Lung (tissue), 12 donors: ENCODE results near the gene CERK. TPM values are rescaled to one million over a fixed set of nuclear protein-coding genes. Genes with fewer than 3 reads are reported as not detected.

Source experiments
- ATAC-seq: fragments of 200-7000 bp; cut with Tn5 transposase; one replicate; pipeline ENCODE4 v1.9.1; 2020; ENCODE audit warnings: moderate number of reproducible peaks; ENCODE audit not compliant: insufficient read depth, low FRiP score
- DNase-seq, 3 donors: peaks; one replicate each; pipeline ENCODE4 v3.0.0-alpha.2; 2013 to 2017
- H3K27ac ChIP-seq, 2 donors: one replicate each; pipeline ENCODE4 v1.5.1; 2013; ENCODE audit warnings: mild to moderate bottlenecking in 2 of 2, moderate library complexity in 2 of 2, control low read depth in 1 of 2, inconsistent platforms in 1 of 2, low read depth in 1 of 2, low read length in 1 of 2
- H3K27me3 ChIP-seq, 3 donors: one replicate each; pipeline ENCODE4 v1.5.1; 2013; ENCODE audit warnings: low read length in 2 of 3; ENCODE audit not compliant: control insufficient read depth in 3 of 3, insufficient read depth in 3 of 3
- H3K36me3 ChIP-seq, 4 donors: one replicate each; pipeline ENCODE4 v1.5.1; 2013; ENCODE audit warnings: low read length in 4 of 4, mild to moderate bottlenecking in 1 of 4, moderate library complexity in 1 of 4; ENCODE audit not compliant: control insufficient read depth in 4 of 4, insufficient read depth in 4 of 4
- H3K4me1 ChIP-seq, 5 donors: one replicate each; pipeline ENCODE4 v1.5.1; 2013; ENCODE audit warnings: low read length in 5 of 5, mild to moderate bottlenecking in 2 of 5, moderate library complexity in 1 of 5; ENCODE audit not compliant: control insufficient read depth in 5 of 5, insufficient read depth in 5 of 5
- H3K4me3 ChIP-seq: one replicate; pipeline ENCODE4 v1.5.1; 2013; ENCODE audit warnings: mild to moderate bottlenecking, control low read depth, moderate library complexity
- H3K9ac ChIP-seq, 2 donors: one replicate each; pipeline ENCODE4 v1.5.1; 2013; ENCODE audit warnings: low read length in 2 of 2, control low read depth in 1 of 2; ENCODE audit not compliant: insufficient read depth in 1 of 2
- H3K9me3 ChIP-seq, 4 donors: one replicate each; pipeline ENCODE4 v1.5.1; 2013; ENCODE audit warnings: low read length in 3 of 4, mild to moderate bottlenecking in 1 of 4, moderate library complexity in 1 of 4; ENCODE audit not compliant: control insufficient read depth in 4 of 4, insufficient read depth in 3 of 4
- WGBS, 2 donors: extraction: QIAGEN DNeasy Blood & Tissue Kit; methylation state at CpG; one replicate each; pipeline ENCODE4 v1.1.7; 2013; 5-methylcytosine and 5-hydroxymethylcytosine counted together
- polyA plus RNA-seq, 2 donors: library from polyadenylated mRNA; stranded (reverse); fragments of 200-250 nt; gene quantifications; one replicate each; pipeline ENCODE4 v1.2.1, GENCODE V29; 2013
- total RNA-seq, 2 donors: library from RNA; depleted of rRNA in 1 of 2; stranded (reverse); fragments of >200 nt in 1 of 2; gene quantifications; one replicate each; pipeline ENCODE4 v1.2.1, GENCODE V29; 2014 to 2021
- TF ChIP-seq, protein P1 (sequence below): IDR thresholded peaks from 2 replicates; pipeline ENCODE4 v1.5.1; 2012; ENCODE audit warnings: mild to moderate bottlenecking; ENCODE audit errors: control extremely low read depth, extremely low read depth
- donor health status: control.
- donor health status: control.
- donor health status: Bipolar disorder and iron deficiency.
- donor health status: healthy.
- donor health status: DM: yes; HTN: yes; CAD: no.

The CERK gene
- total and polyA plus RNA-seq, 4 donors, result 12.1 to 36.2 (median 31.7) TPM

DNA sequence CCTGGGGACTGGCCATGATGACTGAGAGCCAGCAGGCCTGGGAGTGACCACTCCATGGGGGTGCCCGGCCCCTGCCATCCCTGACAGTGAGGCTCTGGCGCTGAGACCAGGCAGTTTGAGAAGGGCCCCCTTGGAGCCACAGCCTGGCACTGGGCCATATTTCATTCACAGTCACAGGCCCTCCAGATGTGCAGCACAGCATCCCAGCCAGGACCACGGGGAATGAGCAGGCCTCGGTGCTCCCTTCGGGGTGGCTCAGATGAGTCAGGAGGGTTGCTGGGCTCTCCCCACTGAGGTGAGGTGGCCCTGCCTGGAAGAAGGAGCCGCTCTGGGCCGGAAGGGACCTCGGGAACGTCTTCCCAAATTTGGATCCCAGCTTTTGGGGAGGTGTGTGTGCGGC lies 64.8 kb downstream of the CERK start:
- Histone ChIP-seq H3K27me3 (no peaks in the 10 kb centered on the region), H3K36me3 (peaks cover 0 to 49% (median 4%) of the 10 kb centered on the region in 4 donors), H3K4me3 (no peak overlapping the region), H3K9me3 (peaks cover 0 to 1% (median 0%) of the 10 kb centered on the region in 4 donors), H3K9ac (no peak overlapping the region), H3K4me1 (no peaks in the 10 kb centered on the region), H3K27ac (no peak overlapping the region)
- TF ChIP-seq, protein P1, sequence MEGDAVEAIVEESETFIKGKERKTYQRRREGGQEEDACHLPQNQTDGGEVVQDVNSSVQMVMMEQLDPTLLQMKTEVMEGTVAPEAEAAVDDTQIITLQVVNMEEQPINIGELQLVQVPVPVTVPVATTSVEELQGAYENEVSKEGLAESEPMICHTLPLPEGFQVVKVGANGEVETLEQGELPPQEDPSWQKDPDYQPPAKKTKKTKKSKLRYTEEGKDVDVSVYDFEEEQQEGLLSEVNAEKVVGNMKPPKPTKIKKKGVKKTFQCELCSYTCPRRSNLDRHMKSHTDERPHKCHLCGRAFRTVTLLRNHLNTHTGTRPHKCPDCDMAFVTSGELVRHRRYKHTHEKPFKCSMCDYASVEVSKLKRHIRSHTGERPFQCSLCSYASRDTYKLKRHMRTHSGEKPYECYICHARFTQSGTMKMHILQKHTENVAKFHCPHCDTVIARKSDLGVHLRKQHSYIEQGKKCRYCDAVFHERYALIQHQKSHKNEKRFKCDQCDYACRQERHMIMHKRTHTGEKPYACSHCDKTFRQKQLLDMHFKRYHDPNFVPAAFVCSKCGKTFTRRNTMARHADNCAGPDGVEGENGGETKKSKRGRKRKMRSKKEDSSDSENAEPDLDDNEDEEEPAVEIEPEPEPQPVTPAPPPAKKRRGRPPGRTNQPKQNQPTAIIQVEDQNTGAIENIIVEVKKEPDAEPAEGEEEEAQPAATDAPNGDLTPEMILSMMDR, result no peak
- no peak for ATAC-seq
- DNase-seq, result no peak
- 75 to 79% methylated on average over 10 of the region's 10 CpGs for WGBS, 2 donors

GRCh38 chr22:46672731-46673130 lies 65.3 kb downstream of the CERK start:
- TF ChIP-seq, protein P1, result no peak
- H3K4me1 ChIP-seq, result no peaks in the 10 kb centered on the region
- no peak overlapping the region for H3K27ac ChIP-seq
- no peak for ATAC-seq
- H3K4me3 ChIP-seq, result no peak overlapping the region
- DNase-seq, result no peak
- 71 to 85% methylated on average over 18 of the region's 18 CpGs for WGBS, 2 donors
- H3K27me3 ChIP-seq, result no peaks in the 10 kb centered on the region
- H3K9me3 ChIP-seq, result peaks cover 0 to 1% (median 0%) of the 10 kb centered on the region in 4 donors
- H3K9ac ChIP-seq, result no peak overlapping the region
- H3K36me3 ChIP-seq, result peaks cover 2 to 52% (median 5%) of the 10 kb centered on the region in 4 donors

DNA sequence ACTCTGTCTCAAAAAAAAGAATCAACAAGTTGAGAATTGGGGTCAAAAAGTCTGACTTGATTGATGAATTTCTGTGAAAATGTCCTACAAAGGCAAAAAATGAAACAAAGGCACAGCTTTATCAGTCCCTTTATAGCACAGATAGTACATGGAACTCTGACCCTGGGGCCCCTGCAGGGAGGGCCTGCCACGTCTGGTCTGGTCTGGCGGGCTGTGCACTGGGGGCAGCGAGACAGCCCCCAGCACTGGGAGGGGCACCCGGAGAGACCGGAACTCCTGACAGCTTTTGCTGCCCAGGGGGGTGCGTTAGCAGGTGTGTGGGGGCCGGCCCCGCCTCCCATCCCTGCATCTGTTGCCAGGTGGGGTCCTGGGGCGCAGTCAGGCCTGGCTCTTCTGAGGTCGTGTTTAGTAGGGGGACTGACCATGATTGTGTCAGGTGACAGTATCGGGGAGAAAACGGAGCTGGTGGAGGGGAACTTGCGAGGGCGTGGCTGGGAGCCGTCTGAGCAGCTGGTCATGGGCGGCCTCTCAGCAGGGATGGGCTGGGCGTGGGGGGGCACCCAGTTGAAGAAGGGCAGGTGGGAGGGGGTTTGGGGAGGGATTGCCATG lies 66.1 kb downstream of the CERK start:
- TF ChIP-seq, protein P1, result no peak
- ATAC-seq (no peak), DNase-seq (no peak)
- Histone ChIP-seq H3K27ac (no peak overlapping the region), H3K9me3 (peaks cover 0 to 1% (median 0%) of the 10 kb centered on the region in 4 donors), H3K9ac (no peak overlapping the region), H3K4me1 (no peaks in the 10 kb centered on the region), H3K27me3 (no peaks in the 10 kb centered on the region), H3K36me3 (peaks cover 2 to 49% (median 7%) of the 10 kb centered on the region in 4 donors), H3K4me3 (no peak overlapping the region)
- 71 to 82% methylated on average over 17 of the region's 17 CpGs for WGBS, 2 donors

DNA sequence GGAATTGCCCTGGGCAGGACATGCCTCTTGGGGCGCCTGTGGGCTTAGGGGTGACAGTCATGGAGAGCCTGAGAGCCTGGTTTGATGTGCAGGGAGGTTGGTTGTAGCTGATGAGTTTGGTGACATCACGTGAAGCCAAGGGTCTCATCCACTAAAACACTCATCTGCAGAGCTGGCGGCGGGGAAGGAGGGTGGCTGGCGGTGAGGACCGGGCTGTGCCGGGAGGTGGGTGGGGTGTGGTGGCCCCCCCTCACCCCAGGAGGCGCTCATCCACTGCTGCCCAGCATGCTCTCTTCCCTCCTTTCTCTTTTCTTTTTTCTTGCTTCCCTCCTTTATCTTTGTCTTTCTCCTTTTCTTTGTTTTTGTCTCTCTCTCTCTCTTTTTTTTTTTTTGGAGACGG lies 68.9 kb downstream of the CERK start:
- ATAC-seq, result no peak
- WGBS, 2 donors, result 93% methylated on average over 8 to 9 of the region's 9 CpGs
- peaks cover 2 to 54% (median 12%) of the 10 kb centered on the region in 4 donors for H3K36me3 ChIP-seq

More for the DNA sequence above, 68.9 kb downstream of the CERK start:
- Histone ChIP-seq H3K9ac (no peak overlapping the region), H3K27me3 (no peaks in the 10 kb centered on the region), H3K4me3 (no peak overlapping the region), H3K4me1 (no peaks in the 10 kb centered on the region), H3K27ac (no peak overlapping the region), H3K9me3 (peaks cover 0 to 1% (median 0%) of the 10 kb centered on the region in 4 donors)
- DNase-seq, result no peak
- TF ChIP-seq, protein P1, result no peak
